ENCODE results near the gene SCEL.
"Not testable (repeated sequence)": the region's sequence is repeated elsewhere in the genome, so short reads cannot be mapped to it uniquely, and the experiment has no call there.

SCEL gene

GRCh38 chr13:77535448-77535847, at the start of gene SCEL:
SCEL (plus strand) TSS chr13:77535706; CDS start chr13:77555876, 20,170 bp downstream.
- no peak for DNase-seq (ENCODE audit: low read depth)

- no peak for DNase-seq (ENCODE audit: low read depth)
Observed at GRCh38 chr13:77489566-77490337, 45.8 kb upstream of the SCEL start.

GRCh38 chr13:77492982-77493381, 42.5 kb upstream of the SCEL start:
- no peak for DNase-seq (ENCODE audit: low read depth)

GRCh38 chr13:77494226-77494625, 41.3 kb upstream of the SCEL start:
- no peak for DNase-seq (ENCODE audit: low read depth)

- no peak for DNase-seq (ENCODE audit: low read depth)
Observed at GRCh38 chr13:77497350-77497749, 38.2 kb upstream of the SCEL start.

- no peak for DNase-seq (ENCODE audit: low read depth)
Observed at GRCh38 chr13:77497835-77498234, 37.7 kb upstream of the SCEL start.

- no peak for DNase-seq (ENCODE audit: low read depth)
Observed at GRCh38 chr13:77502104-77502720, 33.3 kb upstream of the SCEL start.

- DNase-seq (ENCODE audit: low read depth), result no peak
Observed at GRCh38 chr13:77503398-77503797, 32.1 kb upstream of the SCEL start.

GRCh38 chr13:77506874-77507273, 28.6 kb upstream of the SCEL start:
- DNase-seq (ENCODE audit: low read depth), result no peak

GRCh38 chr13:77507931-77508776, 27.4 kb upstream of the SCEL start:
- no peak for DNase-seq (ENCODE audit: low read depth)

- DNase-seq (ENCODE audit: low read depth), result no peak
Observed at GRCh38 chr13:77508959-77509620, 26.4 kb upstream of the SCEL start.

GRCh38 chr13:77510156-77510555, 25.4 kb upstream of the SCEL start:
- DNase-seq (ENCODE audit: low read depth), result no peak

- no peak for DNase-seq (ENCODE audit: low read depth)
Observed at GRCh38 chr13:77511552-77511951, 24.0 kb upstream of the SCEL start.

- no peak for DNase-seq (ENCODE audit: low read depth)
Observed at GRCh38 chr13:77513719-77514335, 21.7 kb upstream of the SCEL start.

GRCh38 chr13:77514336-77514726, 21.2 kb upstream of the SCEL start:
- DNase-seq (ENCODE audit: low read depth), result no peak

- DNase-seq (ENCODE audit: low read depth), result no peak
Observed at GRCh38 chr13:77515785-77516184, 19.7 kb upstream of the SCEL start.

GRCh38 chr13:77516342-77516789, 19.1 kb upstream of the SCEL start:
- no peak for DNase-seq (ENCODE audit: low read depth)

GRCh38 chr13:77518266-77518665, 17.2 kb upstream of the SCEL start:
- no peak for DNase-seq (ENCODE audit: low read depth)

- not testable (repeated sequence) for DNase-seq (ENCODE audit: low read depth)
Observed at GRCh38 chr13:77519396-77519795, 16.1 kb upstream of the SCEL start.

GRCh38 chr13:77519808-77520207, 15.7 kb upstream of the SCEL start:
- DNase-seq (ENCODE audit: low read depth), result no peak

GRCh38 chr13:77521194-77521593, 14.3 kb upstream of the SCEL start:
- DNase-seq (ENCODE audit: low read depth), result no peak

All from stimulated activated CD8-positive, alpha-beta memory T cell treated with anti-CD3 and anti-CD28 coated beads, Interleukin-12 subunit alpha, Interleukin-12 subunit beta, amount 100 ng/mL, for 1 hour (primary cell).